SK-N-MC (cell line): ENCODE results near the gene ENTR1.

Experiments used
- DNase-seq: peaks from one replicate; pipeline ENCODE4 v3.0.0-alpha.2; 2011; ENCODE audit warnings: low read depth, low spot score
- H3K27ac ChIP-seq: fragments of 200-600 bp; sonication (generic); 2 replicates; pipeline ENCODE4 v1.5.1; 2016; ENCODE audit warnings: mixed run types
- H3K36me3 ChIP-seq: fragments of 200-600 bp; sonication (generic); 2 replicates; pipeline ENCODE4 v1.6.1; 2017; ENCODE audit warnings: antibody characterized with exemption, low read length, mixed read lengths; ENCODE audit not compliant: insufficient read depth
- H3K4me3 ChIP-seq: fragments of 200-600 bp; sonication (generic); 2 replicates; pipeline ENCODE4 v1.5.1; 2016
- H3K9ac ChIP-seq: fragments of 200-600 bp; sonication (generic); 2 replicates; pipeline ENCODE4 v1.8.0; 2017; ENCODE audit warnings: mixed run types, mixed read lengths; ENCODE audit not compliant: insufficient read length
- H3K9me3 ChIP-seq: fragments of 200-600 bp; sonication (generic); 2 replicates; pipeline ENCODE4 v1.6.1; 2017; ENCODE audit warnings: low read depth, mild to moderate bottlenecking, antibody characterized with exemption, low read length, moderate library complexity, mixed read lengths
- EZH2 ChIP-seq: fragments of 200-600 bp; sonication (generic); IDR thresholded peaks from one replicate; pipeline ENCODE4 v1.6.1; 2017; ENCODE audit warnings: antibody characterized with exemption
- FOXP2 ChIP-seq: optimal IDR thresholded peaks from 2 replicates; pipeline ENCODE3; 2011; ENCODE audit warnings: mild to moderate bottlenecking, moderate library complexity; ENCODE audit not compliant: insufficient read depth; ENCODE audit errors: extremely low read length, control extremely low read depth
- POLR2AphosphoS5 ChIP-seq: IDR thresholded peaks from 2 replicates; pipeline ENCODE4 v1.6.1; 2012; ENCODE audit warnings: mild to moderate bottlenecking, low read depth, low read length, borderline replicate concordance

Gene ENTR1

DNA sequence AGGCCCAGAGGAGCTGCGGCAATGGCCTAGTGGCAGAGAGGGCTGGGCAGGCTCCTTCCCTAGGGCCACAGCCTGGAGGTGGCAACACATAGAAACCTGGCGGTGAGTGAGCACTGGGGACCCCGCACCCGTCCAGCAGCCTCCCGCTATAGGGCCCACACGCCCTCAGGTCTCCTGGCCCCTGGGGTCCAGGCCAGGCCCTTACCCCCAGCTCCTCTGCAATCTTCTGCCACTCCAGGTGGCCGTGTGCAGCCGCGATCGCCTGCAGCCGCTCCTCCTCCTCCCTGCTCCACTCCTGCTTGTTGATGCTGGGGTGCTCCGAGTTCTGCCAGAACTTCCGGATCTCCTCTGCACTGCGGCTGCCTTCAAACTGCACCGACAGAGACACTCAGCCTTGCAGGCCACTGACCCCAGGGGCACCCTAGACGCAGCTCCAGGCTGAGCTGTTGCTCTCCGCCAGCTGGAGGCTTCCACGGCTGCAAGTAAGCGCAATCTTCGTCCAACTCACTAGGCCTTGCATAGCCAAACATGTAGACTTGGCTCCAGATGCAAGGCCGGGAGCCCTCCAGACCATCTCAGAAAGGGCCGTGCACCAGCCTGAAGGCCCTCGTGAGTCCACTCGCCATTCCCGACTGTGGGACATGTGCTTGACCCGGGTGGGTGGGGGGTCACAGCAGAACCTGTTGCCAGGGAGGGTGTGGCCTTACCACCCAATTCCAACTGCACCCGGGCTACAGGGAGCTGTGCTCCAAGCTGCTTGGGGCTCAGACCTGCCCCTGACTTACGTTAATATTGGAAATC, 18.5 kb downstream of the ENTR1 start:
- Histone ChIP-seq H3K36me3 (peaks cover 74% of the 10 kb centered on the region), H3K27ac (no peak overlapping the region), H3K9ac (no peak overlapping the region), H3K9me3 (no peaks in the 10 kb centered on the region), H3K4me3 (no peak overlapping the region)
- no peak for TF ChIP-seq EZH2
- TF ChIP-seq POLR2AphosphoS5 = no peak
- TF ChIP-seq FOXP2 = no peak
- DNase-seq = no peak

DNA sequence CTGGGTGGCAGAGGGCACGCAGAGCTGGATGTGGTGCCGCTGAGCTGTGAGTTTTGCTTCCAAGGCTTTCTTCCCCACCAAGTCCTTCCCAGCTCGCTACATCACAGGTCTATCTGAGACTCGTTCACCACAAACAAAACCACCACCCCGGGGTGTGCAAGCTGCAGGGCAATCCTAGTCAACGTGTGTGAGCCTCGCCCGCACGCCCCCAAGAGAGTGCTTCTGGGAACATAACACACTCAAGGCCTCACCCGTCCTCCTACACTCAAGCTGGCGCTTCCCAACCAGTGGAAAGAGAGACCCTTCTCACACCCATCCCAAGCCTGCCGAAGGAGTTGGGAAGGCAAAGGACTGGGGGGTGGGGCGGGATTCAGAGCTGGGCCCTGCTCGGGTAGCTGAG, 21.0 kb downstream of the ENTR1 start:
- H3K36me3 ChIP-seq = peaks cover 63% of the 10 kb centered on the region
- no peak overlapping the region for H3K4me3 ChIP-seq
- TF ChIP-seq EZH2 (no peak), FOXP2 (no peak), POLR2AphosphoS5 (no peak)
- H3K9ac ChIP-seq = no peak overlapping the region
- no peak for DNase-seq
- H3K27ac ChIP-seq = no peak overlapping the region
- H3K9me3 ChIP-seq = no peaks in the 10 kb centered on the region

DNA sequence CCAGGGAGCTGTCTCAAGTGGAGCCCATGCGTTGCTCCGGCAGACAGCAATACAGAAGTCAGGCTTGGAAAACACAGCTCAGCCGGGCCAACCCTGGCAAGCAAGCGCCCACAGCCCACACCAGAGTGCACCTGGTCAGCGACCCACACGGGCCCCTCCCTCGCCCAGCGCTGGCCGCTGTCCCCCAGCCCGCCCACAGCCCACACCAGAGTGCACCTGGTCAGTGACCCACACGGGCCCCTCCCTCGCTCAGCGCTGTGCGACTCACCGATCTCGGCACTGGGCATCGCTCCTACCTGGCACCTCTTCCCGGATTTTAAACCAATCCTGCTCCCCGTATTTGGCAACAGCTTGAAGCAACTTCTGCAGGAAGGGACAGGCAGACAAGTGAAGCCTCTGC, 23.2 kb downstream of the ENTR1 start:
- TF ChIP-seq FOXP2 (no peak), POLR2AphosphoS5 (no peak), EZH2 (no peak)
- H3K36me3 ChIP-seq = peaks cover 56% of the 10 kb centered on the region

DNA sequence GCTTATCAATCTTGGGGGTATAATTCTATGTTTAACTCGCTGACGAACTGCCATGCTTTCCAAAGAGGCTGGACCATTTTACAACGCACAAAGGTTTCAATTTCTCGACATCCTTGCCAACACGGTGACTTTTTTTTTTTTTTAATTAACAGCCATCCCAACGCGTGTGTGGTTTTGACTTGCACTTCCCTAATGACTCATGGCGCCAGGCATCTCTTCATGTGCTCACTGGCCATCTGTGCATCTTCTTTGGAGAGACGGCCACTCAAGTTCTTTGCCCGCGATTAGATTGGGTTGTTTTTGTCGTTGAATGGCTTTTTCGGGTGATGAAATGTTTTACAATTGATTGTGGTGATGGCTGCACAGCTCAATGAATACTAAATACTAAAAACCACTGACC, 24.4 kb downstream of the ENTR1 start:
- Histone ChIP-seq H3K27ac (no peak overlapping the region), H3K4me3 (no peak overlapping the region), H3K36me3 (peaks cover 46% of the 10 kb centered on the region)

More for the DNA sequence above, 23.2 kb downstream of the ENTR1 start:
- H3K9ac ChIP-seq = no peak overlapping the region
- no peak for DNase-seq
- H3K9me3 ChIP-seq = no peaks in the 10 kb centered on the region
- H3K4me3 ChIP-seq = no peak overlapping the region
- no peak overlapping the region for H3K27ac ChIP-seq

DNA sequence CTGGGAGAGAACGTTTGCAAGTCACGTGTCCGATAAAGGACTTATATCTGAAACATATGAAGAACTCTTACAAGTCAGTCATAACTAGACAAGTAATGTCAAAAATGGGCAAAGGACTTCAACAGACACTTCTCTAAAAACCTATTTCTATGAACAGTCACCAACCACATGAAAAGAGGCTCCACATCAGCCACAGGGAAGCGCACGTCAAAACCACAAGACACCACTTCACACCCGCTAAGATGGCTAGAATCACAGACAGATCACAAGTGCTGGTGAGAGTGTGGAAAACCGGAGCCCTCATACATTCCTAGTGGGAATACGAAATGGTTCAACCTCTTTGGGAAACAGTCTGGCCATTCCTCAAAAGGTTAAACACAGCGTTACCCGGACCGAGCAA, 25.4 kb downstream of the ENTR1 start:
- H3K9ac ChIP-seq = no peak overlapping the region
- peak overlapping the region; percentile 32; the same call in 1 of the 2 replicates for H3K27ac ChIP-seq
- TF ChIP-seq EZH2 = no peak
- no peak for TF ChIP-seq POLR2AphosphoS5
- no peak for TF ChIP-seq FOXP2
- H3K9me3 ChIP-seq = no peaks in the 10 kb centered on the region
- peaks cover 49% of the 10 kb centered on the region for H3K36me3 ChIP-seq
- no peak overlapping the region for H3K4me3 ChIP-seq
- DNase-seq = no peak

More for the DNA sequence above, 24.4 kb downstream of the ENTR1 start:
- no peak overlapping the region for H3K9ac ChIP-seq
- no peak for TF ChIP-seq POLR2AphosphoS5
- no peak for TF ChIP-seq FOXP2
- no peak for TF ChIP-seq EZH2
- H3K9me3 ChIP-seq = no peaks in the 10 kb centered on the region
- DNase-seq = no peak

DNA sequence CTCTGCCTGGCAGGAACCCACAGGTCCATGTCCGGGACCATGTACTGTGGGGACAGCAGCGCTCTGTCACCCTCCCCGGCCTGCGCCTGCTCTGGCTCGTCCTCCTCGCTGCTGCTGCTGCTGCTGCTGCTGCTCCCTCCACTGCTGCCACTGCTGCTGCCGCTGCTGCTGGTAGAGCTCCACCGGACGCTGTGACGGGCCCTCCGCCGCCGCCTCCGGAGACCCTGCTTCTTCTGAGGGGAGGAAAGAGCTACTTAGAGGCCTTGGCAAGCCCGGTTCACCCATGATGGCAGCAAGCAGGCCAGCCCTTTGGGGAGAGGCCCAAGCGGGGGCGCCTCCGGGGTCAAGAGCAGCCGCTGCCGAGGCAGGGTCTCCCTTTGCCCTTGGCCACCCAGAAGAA, 27.0 kb downstream of the ENTR1 start:
- TF ChIP-seq EZH2 (no peak), FOXP2 (no peak), POLR2AphosphoS5 (no peak)
- peaks cover 41% of the 10 kb centered on the region for H3K36me3 ChIP-seq
- no peak overlapping the region for H3K4me3 ChIP-seq
- no peak overlapping the region for H3K9ac ChIP-seq
- H3K27ac ChIP-seq = no peak overlapping the region
- DNase-seq = no peak
- H3K9me3 ChIP-seq = no peaks in the 10 kb centered on the region

DNA sequence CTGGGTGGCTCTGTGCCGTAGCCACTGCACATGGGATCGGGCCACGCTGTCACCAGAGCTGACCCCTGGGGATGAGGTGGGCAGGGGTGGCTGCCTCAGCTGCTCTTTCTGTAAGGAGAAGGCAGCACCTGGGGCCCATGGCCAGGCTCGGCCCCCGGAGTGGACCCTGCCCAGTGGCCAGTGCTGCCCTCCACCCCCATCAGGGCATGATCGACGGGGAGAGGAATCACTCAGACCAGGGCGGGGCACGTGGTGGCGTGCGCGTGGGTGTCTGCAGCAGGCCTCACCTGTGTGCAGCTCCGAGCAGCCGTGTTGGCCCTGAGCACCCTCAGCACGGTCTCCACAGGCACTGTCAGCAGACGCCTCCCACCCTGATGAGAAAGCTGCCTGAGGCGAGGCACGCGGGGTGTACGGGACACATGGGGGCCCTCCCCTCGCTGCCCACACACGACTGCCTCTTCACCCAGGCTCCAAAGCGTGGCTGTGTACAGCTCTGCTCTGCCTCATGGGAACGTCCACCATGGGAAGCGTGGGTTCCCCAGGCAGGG, 28.4 kb downstream of the ENTR1 start:
- TF ChIP-seq POLR2AphosphoS5 = no peak
- TF ChIP-seq FOXP2 = no peak
- no peak for TF ChIP-seq EZH2
- Histone ChIP-seq H3K36me3 (peaks cover 31% of the 10 kb centered on the region; the same call in 1 of the 2 replicates), H3K9me3 (no peaks in the 10 kb centered on the region), H3K4me3 (no peak overlapping the region), H3K27ac (no peak overlapping the region), H3K9ac (no peak overlapping the region)
- DNase-seq = no peak

DNA sequence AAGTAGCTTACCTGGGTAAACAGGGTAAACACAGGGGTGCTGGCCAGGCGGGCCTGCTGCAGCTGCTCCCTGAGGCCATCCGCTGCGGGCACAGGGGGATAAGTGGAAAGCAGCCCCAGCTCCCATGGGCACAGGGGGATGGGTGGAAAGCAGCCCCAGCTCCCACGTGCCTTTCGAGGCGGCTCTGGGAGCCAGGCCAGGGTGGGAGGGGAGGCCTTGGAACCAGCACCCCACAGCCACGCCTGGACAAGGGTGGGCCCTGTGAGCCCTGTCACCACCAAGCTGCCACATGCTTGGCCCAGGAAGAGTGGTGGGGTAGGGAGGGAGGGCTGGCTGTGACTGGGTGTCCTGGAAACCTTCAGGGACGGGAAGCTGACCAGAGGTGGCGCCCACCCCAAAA, 29.1 kb downstream of the ENTR1 start:
- no peak for DNase-seq
- no peak overlapping the region for H3K9ac ChIP-seq
- no peak overlapping the region for H3K27ac ChIP-seq
- TF ChIP-seq EZH2 (no peak), POLR2AphosphoS5 (no peak), FOXP2 (no peak)
- H3K36me3 ChIP-seq = peaks cover 27% of the 10 kb centered on the region; the same call in 1 of the 2 replicates
- no peak overlapping the region for H3K4me3 ChIP-seq
- no peaks in the 10 kb centered on the region for H3K9me3 ChIP-seq
